D721Med (cell line): ENCODE data around the gene DNAAF9.

ENCODE experiments used
- DNase-seq: peaks from one replicate; pipeline ENCODE4 v3.0.0; 2011; ENCODE audit warnings: low spot score; ENCODE audit not compliant: insufficient read length
- FAIRE-seq: peaks from 2 replicates; lab custom pipeline; 2011; peaks lifted over from hg19 to GRCh38; lab: Jason Lieb, UNC
- CTCF ChIP-seq: IDR thresholded peaks from 2 replicates; pipeline ENCODE4 v1.5.1; 2012; ENCODE audit warnings: mild to moderate bottlenecking, control low read depth; ENCODE audit not compliant: insufficient read depth; ENCODE audit errors: missing control alignments

Gene DNAAF9

GRCh38 chr20:3409417-3409816 is 1.9 kb upstream of the DNAAF9 start:
- TF ChIP-seq CTCF: no peak
- no peak for DNase-seq
- FAIRE-seq: no peak

GRCh38 chr20:3407771-3408637 is 535 bp upstream of the DNAAF9 start:
- FAIRE-seq (no peak), DNase-seq (peak; percentile 35)
- no peak for TF ChIP-seq CTCF

- FAIRE-seq: no peak
- no peak for TF ChIP-seq CTCF
- no peak for DNase-seq
These were observed 909 bp downstream of the DNAAF9 start for GRCh38 chr20:3406481-3407039.

- FAIRE-seq: no peak
- no peak for TF ChIP-seq CTCF
- no peak for DNase-seq
These were observed 1.6 kb downstream of the DNAAF9 start for GRCh38 chr20:3405696-3406358.

- no peak for TF ChIP-seq CTCF
- no peak for FAIRE-seq
- DNase-seq: no peak
These were observed 2.3 kb downstream of the DNAAF9 start for GRCh38 chr20:3405139-3405538.

GRCh38 chr20:3404402-3404801 is 3.1 kb downstream of the DNAAF9 start:
- FAIRE-seq (no peak), DNase-seq (no peak)
- no peak for TF ChIP-seq CTCF
